ENCODE measurements around the gene GRK7. TPM values are rescaled to one million over a fixed set of nuclear protein-coding genes. Genes with fewer than 3 reads are reported as not detected.
A peak's percentile ranks its signal among the peaks of the same experiment; 100 is the strongest.

GRK7 gene
- total RNA-seq, 5 donors from 2014 or later (not counting 1 experiment from before 2014, with no cell fraction given), result 0.09 to 0.19 (median 0.15) TPM

GRCh38 chr3:141795276-141795675 is 32.1 kb downstream of the GRK7 start:
- DNase-seq (no peak), ATAC-seq (replicated peaks in 1 of 4) (no peak)
- Mint-ChIP-seq H3K4me1 (peaks cover 56 to 67% (median 57%) of the 10 kb centered on the region in 3 donors), H3K4me3 (peak overlapping the region in 1 of 3 donors; percentile 88), H3K27ac (peak overlapping the region; percentile 99 to 100), H3K36me3 (no peaks in the 10 kb centered on the region), H3K27me3 (no peaks in the 10 kb centered on the region), H3K9me3 (no peaks in the 10 kb centered on the region)
- 92% methylated on average over 4 of the region's 4 CpGs for WGBS (ENCODE audit: insufficient coverage)
- peak overlapping the region; percentile 91 for H3K27ac ChIP-seq (ENCODE audit: low read length)
- no peak overlapping the region for H3K4me3 ChIP-seq (ENCODE audit: control insufficient read depth in 1 of 2, extremely low read depth in 1 of 2, low read length in 1 of 2)
- H3K36me3 ChIP-seq (ENCODE audit: control insufficient read depth in 2 of 2, extremely low read depth in 1 of 2, insufficient read depth in 1 of 2, low read length in 1 of 2), result no peaks in the 10 kb centered on the region
- H3K9me3 ChIP-seq, result no peaks in the 10 kb centered on the region
- no peaks in the 10 kb centered on the region for H3K27me3 ChIP-seq (replicated peaks in 1 of 2; ENCODE audit: control insufficient read depth in 2 of 2, extremely low read depth in 1 of 2, insufficient read depth in 2 of 2, low read length in 1 of 2)
- ChIA-PET CTCF (interaction anchor here (0.7 to 1.3 kb wide), 2 partner anchors 13 to 18 kb away, joined by 3 read pairs; no protein-coding TSS in a partner anchor), POLR2A (no interaction called here)
- H3K4me1 ChIP-seq (ENCODE audit: control insufficient read depth in 1 of 2, extremely low read depth in 1 of 2, insufficient read depth in 2 of 2, low read length in 2 of 2), result peaks cover 28 to 57% of the 10 kb centered on the region in 2 experiments

- Histone ChIP-seq H3K27ac (ENCODE audit: low read length) (peak overlapping the region; percentile 91), H3K27me3 (replicated peaks in 1 of 2; ENCODE audit: control insufficient read depth in 2 of 2, extremely low read depth in 1 of 2, insufficient read depth in 2 of 2, low read length in 1 of 2) (no peaks in the 10 kb centered on the region), H3K36me3 (ENCODE audit: control insufficient read depth in 2 of 2, extremely low read depth in 1 of 2, insufficient read depth in 1 of 2, low read length in 1 of 2) (no peaks in the 10 kb centered on the region), H3K9me3 (no peaks in the 10 kb centered on the region), H3K4me3 (ENCODE audit: control insufficient read depth in 1 of 2, extremely low read depth in 1 of 2, low read length in 1 of 2) (no peak overlapping the region), H3K4me1 (ENCODE audit: control insufficient read depth in 1 of 2, extremely low read depth in 1 of 2, insufficient read depth in 2 of 2, low read length in 2 of 2) (peaks cover 28 to 57% of the 10 kb centered on the region in 2 experiments)
- no peak for ATAC-seq (replicated peaks in 1 of 4)
- 80% methylated on average over 2 of the region's 5 CpGs for WGBS (ENCODE audit: insufficient coverage)
- ChIA-PET CTCF (interaction anchor here (0.5 to 2.3 kb wide), 5 partner anchors 13 to 159 kb away, joined by 3 to 16 read pairs (median 3); partner anchors contain the start of gene RNF7 (in 1 of the 2)), POLR2A (interaction anchor here in 1 of 2 donors (0.8 kb wide), 1 partner anchor 44 kb away, joined by 3 read pairs; no protein-coding TSS in a partner anchor)
- peaks cover 56 to 67% (median 57%) of the 10 kb centered on the region in 3 donors for H3K4me1 Mint-ChIP-seq
- no peaks in the 10 kb centered on the region for H3K36me3 Mint-ChIP-seq
- peak overlapping the region; percentile 99 to 100 for H3K27ac Mint-ChIP-seq
- no peak for DNase-seq
- no peaks in the 10 kb centered on the region for H3K27me3 Mint-ChIP-seq
- H3K9me3 Mint-ChIP-seq, result no peaks in the 10 kb centered on the region
- peak overlapping the region; percentile 6 to 89 (median 88) for H3K4me3 Mint-ChIP-seq
Observed at GRCh38 chr3:141795741-141796080, 32.5 kb downstream of the GRK7 start.

DNA sequence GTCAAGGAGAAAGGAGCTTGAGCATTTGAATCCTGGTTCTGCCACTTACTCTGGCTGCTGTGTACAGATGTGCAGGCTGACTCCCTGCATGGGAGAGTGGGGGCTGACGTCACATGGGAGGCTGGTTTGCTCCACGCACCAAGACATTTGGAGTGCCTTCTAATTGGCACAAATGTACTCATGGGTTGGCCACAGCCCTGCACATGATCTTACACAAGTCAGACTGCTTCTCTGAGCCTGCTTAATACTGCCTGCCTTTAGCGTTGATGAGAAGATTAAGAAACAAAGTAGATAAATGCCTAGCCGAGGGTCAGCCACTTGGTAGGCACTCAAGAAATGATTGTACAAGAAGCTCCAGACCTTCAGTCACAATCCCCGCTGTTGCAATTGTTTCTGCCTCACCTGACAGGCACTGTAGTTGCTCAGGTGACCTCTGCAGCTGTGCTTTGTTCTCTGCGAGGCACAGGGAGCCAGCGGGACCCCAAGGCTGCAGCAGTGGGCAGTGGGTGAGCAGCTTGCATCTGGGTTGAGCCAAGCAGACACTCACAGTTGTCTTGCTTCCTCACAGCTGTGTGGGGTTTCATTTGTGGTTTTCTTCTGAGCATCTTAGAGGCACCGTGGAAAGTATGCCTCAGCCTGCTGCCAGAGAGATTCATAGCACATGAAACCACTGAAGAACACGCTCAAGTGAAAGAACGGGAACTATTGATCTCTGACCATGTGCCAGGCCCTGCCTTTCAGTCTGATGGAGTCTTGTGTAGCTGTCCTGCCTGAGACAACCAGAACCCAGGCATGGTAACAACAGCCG is 33.1 kb downstream of the GRK7 start:
- WGBS (ENCODE audit: insufficient coverage), result 4% methylated on average over 11 of the region's 11 CpGs
- H3K27me3 Mint-ChIP-seq, result no peaks in the 10 kb centered on the region
- peaks cover 56 to 67% (median 57%) of the 10 kb centered on the region in 3 donors for H3K4me1 Mint-ChIP-seq
- Histone ChIP-seq H3K4me1 (ENCODE audit: control insufficient read depth in 1 of 2, extremely low read depth in 1 of 2, insufficient read depth in 2 of 2, low read length in 2 of 2) (peaks cover 28 to 57% of the 10 kb centered on the region in 2 experiments), H3K36me3 (ENCODE audit: control insufficient read depth in 2 of 2, extremely low read depth in 1 of 2, insufficient read depth in 1 of 2, low read length in 1 of 2) (no peaks in the 10 kb centered on the region), H3K27ac (ENCODE audit: low read length) (peak overlapping the region; percentile 91), H3K4me3 (ENCODE audit: control insufficient read depth in 1 of 2, extremely low read depth in 1 of 2, low read length in 1 of 2) (peak overlapping the region; percentile 54 to 70), H3K27me3 (replicated peaks in 1 of 2; ENCODE audit: control insufficient read depth in 2 of 2, extremely low read depth in 1 of 2, insufficient read depth in 2 of 2, low read length in 1 of 2) (no peaks in the 10 kb centered on the region), H3K9me3 (no peaks in the 10 kb centered on the region)
- peak overlapping the region; percentile 88 to 90 (median 89) for H3K4me3 Mint-ChIP-seq
- H3K27ac Mint-ChIP-seq, result peak overlapping the region; percentile 99 to 100
- POLR2A ChIA-PET, result interaction anchor here in 1 of 2 donors (0.8 kb wide), 1 partner anchor 44 kb away, joined by 3 read pairs; no protein-coding TSS in a partner anchor
- peak; percentile 78 to 84 (median 79) for ATAC-seq (replicated peaks in 1 of 4)
- H3K36me3 Mint-ChIP-seq, result no peaks in the 10 kb centered on the region
- H3K9me3 Mint-ChIP-seq, result no peaks in the 10 kb centered on the region
- CTCF ChIA-PET, result interaction anchor here (0.5 to 2.3 kb wide), 7 partner anchors 14 to 529 kb away, joined by 3 to 16 read pairs (median 3); partner anchors contain the start of gene RNF7 (in 1 of the 2)
- peak in 34 of 35 experiments; percentile 11 to 74 (median 37) for DNase-seq

GRCh38 chr3:141796889-141797781 is 33.9 kb downstream of the GRK7 start:
- H3K4me3 ChIP-seq (ENCODE audit: control insufficient read depth in 1 of 2, extremely low read depth in 1 of 2, low read length in 1 of 2), result peak overlapping the region; percentile 54 to 70
- WGBS (ENCODE audit: insufficient coverage), result under 1% methylated on average over 32 of the region's 49 CpGs

DNA sequence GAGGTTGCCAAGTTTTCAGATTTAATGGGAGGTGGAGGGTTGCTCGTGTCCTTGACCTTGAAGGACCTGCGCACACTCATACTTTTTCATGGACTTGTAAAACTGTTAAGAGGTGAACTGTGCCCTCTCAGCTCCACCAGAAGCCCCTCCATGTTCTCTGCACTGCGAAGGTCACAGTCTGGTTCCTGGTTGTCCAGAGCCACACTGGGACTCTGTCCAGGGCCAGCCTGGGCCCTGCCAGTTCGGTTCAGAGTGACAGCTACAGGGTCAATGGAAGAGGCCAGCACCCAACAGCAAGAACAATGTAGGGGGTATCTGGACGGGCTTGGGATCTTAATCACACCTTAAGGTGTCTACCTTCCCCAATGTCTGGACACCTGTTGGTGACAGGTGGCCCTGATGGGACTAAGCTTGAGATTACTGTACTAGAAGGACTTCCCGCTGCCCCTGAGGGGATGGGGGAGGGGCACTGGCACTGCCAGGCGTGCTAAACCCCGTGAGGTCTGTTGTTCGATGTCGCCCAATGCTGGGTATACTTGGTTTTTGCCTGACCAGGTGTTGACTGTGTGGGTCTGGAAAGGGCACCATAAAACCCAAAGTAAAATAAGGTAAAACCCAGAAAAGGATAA is 34.7 kb downstream of the GRK7 start:
- H3K9me3 Mint-ChIP-seq, result no peaks in the 10 kb centered on the region
- H3K27ac Mint-ChIP-seq, result peak overlapping the region; percentile 99 to 100
- H3K27me3 Mint-ChIP-seq, result peaks cover 0 to 1% of the 10 kb centered on the region in 2 donors
- ATAC-seq (replicated peaks in 1 of 4), result no peak
- DNase-seq, result peak in 7 of 35 experiments; percentile 3 to 35 (median 11)
- H3K9me3 ChIP-seq, result no peaks in the 10 kb centered on the region
- peaks cover 28 to 57% of the 10 kb centered on the region in 2 experiments for H3K4me1 ChIP-seq (ENCODE audit: control insufficient read depth in 1 of 2, extremely low read depth in 1 of 2, insufficient read depth in 2 of 2, low read length in 2 of 2)
- POLR2A ChIA-PET, result interaction anchor here in 1 of 2 donors (0.6 to 0.8 kb wide), 2 partner anchors 22 to 80 kb away, joined by 3 to 4 read pairs; no protein-coding TSS in a partner anchor
- H3K27ac ChIP-seq (ENCODE audit: low read length), result peak overlapping the region; percentile 91
- peak overlapping the region; percentile 88 to 90 (median 89) for H3K4me3 Mint-ChIP-seq
- H3K36me3 Mint-ChIP-seq, result no peaks in the 10 kb centered on the region
- CTCF ChIA-PET, result interaction anchor here (0.6 to 2.3 kb wide), 6 partner anchors 56 to 493 kb away, joined by 3 to 16 read pairs (median 4); partner anchors contain the start of gene RNF7 (in 1 of the 2)
- 50% methylated on average over 2 of the region's 10 CpGs for WGBS (ENCODE audit: insufficient coverage)
- H3K4me3 ChIP-seq (ENCODE audit: control insufficient read depth in 1 of 2, extremely low read depth in 1 of 2, low read length in 1 of 2), result peak overlapping the region; percentile 54 to 70
- peaks cover 56 to 64% (median 57%) of the 10 kb centered on the region in 3 donors for H3K4me1 Mint-ChIP-seq
- H3K36me3 ChIP-seq (ENCODE audit: control insufficient read depth in 2 of 2, extremely low read depth in 1 of 2, insufficient read depth in 1 of 2, low read length in 1 of 2), result no peaks in the 10 kb centered on the region
- no peaks in the 10 kb centered on the region for H3K27me3 ChIP-seq (replicated peaks in 1 of 2; ENCODE audit: control insufficient read depth in 2 of 2, extremely low read depth in 1 of 2, insufficient read depth in 2 of 2, low read length in 1 of 2)

More at GRCh38 chr3:141796889-141797781, 33.9 kb downstream of the GRK7 start:
- Histone ChIP-seq H3K4me1 (ENCODE audit: control insufficient read depth in 1 of 2, extremely low read depth in 1 of 2, insufficient read depth in 2 of 2, low read length in 2 of 2) (peaks cover 28 to 57% of the 10 kb centered on the region in 2 experiments), H3K9me3 (no peaks in the 10 kb centered on the region), H3K27me3 (replicated peaks in 1 of 2; ENCODE audit: control insufficient read depth in 2 of 2, extremely low read depth in 1 of 2, insufficient read depth in 2 of 2, low read length in 1 of 2) (no peaks in the 10 kb centered on the region), H3K27ac (ENCODE audit: low read length) (peak overlapping the region; percentile 91), H3K36me3 (ENCODE audit: control insufficient read depth in 2 of 2, extremely low read depth in 1 of 2, insufficient read depth in 1 of 2, low read length in 1 of 2) (no peaks in the 10 kb centered on the region)
- Mint-ChIP-seq H3K4me1 (peaks cover 56 to 67% (median 57%) of the 10 kb centered on the region in 3 donors), H3K4me3 (peak overlapping the region; percentile 88 to 90 (median 89)), H3K27ac (peak overlapping the region; percentile 99 to 100), H3K27me3 (no peaks in the 10 kb centered on the region), H3K9me3 (no peaks in the 10 kb centered on the region), H3K36me3 (no peaks in the 10 kb centered on the region)
- CTCF ChIA-PET, result interaction anchor here (0.5 to 2.3 kb wide), 9 partner anchors 16 to 492 kb away, joined by 3 to 16 read pairs (median 5); partner anchors contain the start of gene RNF7 (in 1 of the 2)
- POLR2A ChIA-PET, result interaction anchor here in 1 of 2 donors (0.6 to 0.8 kb wide), 2 partner anchors 21 to 80 kb away, joined by 3 to 4 read pairs; no protein-coding TSS in a partner anchor
- ATAC-seq (replicated peaks in 1 of 4), result peak; percentile 43 to 59 (median 51)
- peak in 30 of 35 experiments; percentile 10 to 57 (median 22) for DNase-seq

Data from T-cell (primary cell).